Esophagus muscularis mucosa (tissue), 4 donors: Measurements from ENCODE around the gene DGKD.

ENCODE experiments used
- CTCF ChIP-seq, 3 experiments: fragments of 200-600 bp in 2 of 3; fragments of 450-650 bp in 1 of 3; sonication (generic) in 2 of 3; IDR thresholded peaks; one replicate each; pipeline ENCODE4 v1.5.1; 2017 to 2019; ENCODE audit warnings: antibody characterized with exemption in 3 of 3, mild to moderate bottlenecking in 2 of 3, moderate library complexity in 1 of 3
- EP300 ChIP-seq: sonication (generic); formaldehyde crosslinking; IDR thresholded peaks from one replicate; pipeline ENCODE4 v1.6.1; 2017; ENCODE audit warnings: antibody characterized with exemption
- POLR2AphosphoS5 ChIP-seq, 2 donors: sonication (generic); formaldehyde crosslinking; IDR thresholded peaks; one replicate each; pipeline ENCODE4 v1.6.1; 2017; ENCODE audit warnings: antibody characterized with exemption in 2 of 2

GRCh38 chr2:233499928-233500327 lies 145.6 kb downstream of the DGKD start:
- TF ChIP-seq CTCF (IDR thresholded peaks at IDR 0.05): no peak
- TF ChIP-seq EP300: no peak
- TF ChIP-seq POLR2AphosphoS5 (IDR thresholded peaks at IDR 0.05): no peak
